ENCODE results near the gene P2RX3.

Gene P2RX3

GRCh38 chr11:57414612-57415212 is 76.6 kb downstream of the P2RX3 start:
- in situ Hi-C loops (cut with HindIII; ENCODE audit: low sequenced_read_pairs): no loop called here
- no peak overlapping the region for H3K4me3 ChIP-seq (ENCODE audit: low read depth, low read length)
- DNase-seq (ENCODE audit: low read depth, low spot score): no peak
- no peak for TF ChIP-seq CTCF (IDR thresholded peaks at IDR 0.05; ENCODE audit: low read depth, low read length)

GRCh38 chr11:57416436-57416835 is 78.3 kb downstream of the P2RX3 start:
- DNase-seq (ENCODE audit: low read depth, low spot score): no peak
- no peak overlapping the region for H3K4me3 ChIP-seq (ENCODE audit: low read depth, low read length)
- in situ Hi-C loops (cut with HindIII; ENCODE audit: low sequenced_read_pairs): no loop called here
- no peak for TF ChIP-seq CTCF (IDR thresholded peaks at IDR 0.05; ENCODE audit: low read depth, low read length)

- H3K4me3 ChIP-seq (ENCODE audit: low read depth, low read length): no peak overlapping the region
- no peak for TF ChIP-seq CTCF (IDR thresholded peaks at IDR 0.05; ENCODE audit: low read depth, low read length)
- no peak for DNase-seq (ENCODE audit: low read depth, low spot score)
- in situ Hi-C loops (cut with HindIII; ENCODE audit: low sequenced_read_pairs): no loop called here
Measured at GRCh38 chr11:57417056-57417455, 78.9 kb downstream of the P2RX3 start.

DNA sequence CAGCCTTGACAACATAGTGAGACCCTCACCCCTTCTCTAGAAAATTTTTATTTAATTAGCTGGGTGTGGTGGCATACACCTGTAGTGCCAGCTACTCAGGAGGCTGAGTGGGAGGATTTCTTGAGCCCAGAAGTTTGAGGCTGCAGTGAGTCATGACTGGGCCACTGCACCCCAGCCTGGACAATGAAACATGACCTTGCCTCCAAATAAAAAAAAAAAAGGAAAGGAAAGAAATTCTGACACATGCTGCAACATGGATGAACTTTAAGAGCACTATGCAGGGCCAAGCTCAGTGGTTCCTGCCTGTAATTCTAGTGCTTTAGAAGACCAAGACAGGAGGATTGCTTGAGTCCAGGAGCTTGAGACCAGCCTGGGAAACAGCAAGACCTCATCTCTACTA is 80.0 kb downstream of the P2RX3 start:
- no peak overlapping the region for H3K4me3 ChIP-seq (ENCODE audit: low read depth, low read length)
- in situ Hi-C loops (cut with HindIII; ENCODE audit: low sequenced_read_pairs): no loop called here
- no peak for DNase-seq (ENCODE audit: low read depth, low spot score)
- TF ChIP-seq CTCF (IDR thresholded peaks at IDR 0.05; ENCODE audit: low read depth, low read length): no peak

DNA sequence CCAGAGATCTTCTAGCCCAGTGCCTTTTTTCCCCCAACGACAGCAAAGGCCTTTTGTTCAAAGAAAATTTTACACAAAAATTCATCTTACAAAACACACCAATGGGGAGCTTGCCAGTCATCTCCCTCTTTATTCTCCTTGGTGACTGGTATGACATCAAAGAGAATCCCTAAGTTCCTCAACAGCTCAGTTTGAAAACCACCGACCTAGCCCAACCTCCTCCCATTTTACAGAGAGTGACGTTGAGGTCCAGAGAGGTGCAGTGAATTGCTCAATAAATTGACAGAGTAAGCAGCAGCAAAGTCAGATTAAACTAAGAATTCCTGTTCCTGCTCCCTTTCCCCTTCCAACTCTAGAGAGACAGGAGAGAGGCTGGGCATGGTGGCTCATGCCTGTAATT is 81.0 kb downstream of the P2RX3 start:
- no peak for TF ChIP-seq CTCF (IDR thresholded peaks at IDR 0.05; ENCODE audit: low read depth, low read length)
- in situ Hi-C loops (cut with HindIII; ENCODE audit: low sequenced_read_pairs): no loop called here
- no peak overlapping the region for H3K4me3 ChIP-seq (ENCODE audit: low read depth, low read length)
- DNase-seq (ENCODE audit: low read depth, low spot score): no peak

DNA sequence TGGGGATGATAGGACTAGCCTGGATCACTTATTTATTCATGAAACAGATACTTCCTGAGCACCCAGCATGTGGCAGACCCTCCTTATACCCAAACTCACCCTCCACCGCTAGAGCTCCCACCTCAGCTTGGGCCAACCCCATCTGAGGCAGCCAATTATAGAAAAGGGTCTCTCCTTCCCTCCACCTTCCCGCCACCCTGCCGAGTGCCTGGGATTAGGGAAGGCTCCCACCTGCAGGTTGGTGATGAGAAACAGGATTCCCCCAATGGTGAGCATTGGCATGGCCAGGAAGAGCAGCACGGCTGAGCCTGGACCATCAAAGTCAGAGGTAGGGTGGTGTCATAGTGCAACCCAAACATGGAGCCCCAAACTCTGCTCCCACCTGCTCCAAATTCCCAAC is 82.9 kb downstream of the P2RX3 start:
- in situ Hi-C loops (cut with HindIII; ENCODE audit: low sequenced_read_pairs): no loop called here
- no peak overlapping the region for H3K4me3 ChIP-seq (ENCODE audit: low read depth, low read length)
- DNase-seq (ENCODE audit: low read depth, low spot score): no peak
- TF ChIP-seq CTCF (IDR thresholded peaks at IDR 0.05; ENCODE audit: low read depth, low read length): no peak

GRCh38 chr11:57421805-57422204 is 83.7 kb downstream of the P2RX3 start:
- in situ Hi-C loops (cut with HindIII; ENCODE audit: low sequenced_read_pairs): no loop called here
- TF ChIP-seq CTCF (IDR thresholded peaks at IDR 0.05; ENCODE audit: low read depth, low read length): no peak
- no peak for DNase-seq (ENCODE audit: low read depth, low spot score)
- no peak overlapping the region for H3K4me3 ChIP-seq (ENCODE audit: low read depth, low read length)
